Measurements from ENCODE around the gene RTTN.

DNA sequence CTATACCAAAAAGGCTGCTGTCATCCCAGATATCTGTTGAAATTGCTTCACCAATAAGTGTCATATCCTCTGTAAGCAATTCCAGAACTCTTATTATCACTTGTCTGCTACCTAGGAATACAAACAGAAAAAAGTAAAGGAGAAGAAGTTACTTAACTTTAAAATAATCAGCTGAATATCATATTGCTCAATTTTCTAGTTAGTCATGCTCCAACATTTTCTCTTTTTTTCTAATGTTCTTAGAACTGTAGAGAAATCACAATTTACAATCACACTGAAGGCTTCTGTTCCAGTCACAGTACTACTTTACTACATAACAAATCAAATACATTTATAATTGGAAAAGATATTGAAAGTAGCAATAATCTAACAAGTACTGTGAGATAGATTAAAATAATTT is 17.4 kb downstream of the RTTN start:
- TF ChIP-seq ZNF232 (CRISPR knock-in tag; IDR thresholded peaks at IDR 0.05), result no peak
- no peak for TF ChIP-seq NR3C1 (CRISPR knock-in tag; conservative IDR thresholded peaks at IDR 0.05; ENCODE audit: low read depth)
- TF ChIP-seq, protein P1, sequence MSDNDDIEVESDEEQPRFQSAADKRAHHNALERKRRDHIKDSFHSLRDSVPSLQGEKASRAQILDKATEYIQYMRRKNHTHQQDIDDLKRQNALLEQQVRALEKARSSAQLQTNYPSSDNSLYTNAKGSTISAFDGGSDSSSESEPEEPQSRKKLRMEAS (CRISPR knock-in tag; IDR thresholded peaks at IDR 0.05), result no peak
- TF ChIP-seq, protein P2, sequence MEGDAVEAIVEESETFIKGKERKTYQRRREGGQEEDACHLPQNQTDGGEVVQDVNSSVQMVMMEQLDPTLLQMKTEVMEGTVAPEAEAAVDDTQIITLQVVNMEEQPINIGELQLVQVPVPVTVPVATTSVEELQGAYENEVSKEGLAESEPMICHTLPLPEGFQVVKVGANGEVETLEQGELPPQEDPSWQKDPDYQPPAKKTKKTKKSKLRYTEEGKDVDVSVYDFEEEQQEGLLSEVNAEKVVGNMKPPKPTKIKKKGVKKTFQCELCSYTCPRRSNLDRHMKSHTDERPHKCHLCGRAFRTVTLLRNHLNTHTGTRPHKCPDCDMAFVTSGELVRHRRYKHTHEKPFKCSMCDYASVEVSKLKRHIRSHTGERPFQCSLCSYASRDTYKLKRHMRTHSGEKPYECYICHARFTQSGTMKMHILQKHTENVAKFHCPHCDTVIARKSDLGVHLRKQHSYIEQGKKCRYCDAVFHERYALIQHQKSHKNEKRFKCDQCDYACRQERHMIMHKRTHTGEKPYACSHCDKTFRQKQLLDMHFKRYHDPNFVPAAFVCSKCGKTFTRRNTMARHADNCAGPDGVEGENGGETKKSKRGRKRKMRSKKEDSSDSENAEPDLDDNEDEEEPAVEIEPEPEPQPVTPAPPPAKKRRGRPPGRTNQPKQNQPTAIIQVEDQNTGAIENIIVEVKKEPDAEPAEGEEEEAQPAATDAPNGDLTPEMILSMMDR (IDR thresholded peaks at IDR 0.05), result no peak
- TF ChIP-seq, protein P3, sequence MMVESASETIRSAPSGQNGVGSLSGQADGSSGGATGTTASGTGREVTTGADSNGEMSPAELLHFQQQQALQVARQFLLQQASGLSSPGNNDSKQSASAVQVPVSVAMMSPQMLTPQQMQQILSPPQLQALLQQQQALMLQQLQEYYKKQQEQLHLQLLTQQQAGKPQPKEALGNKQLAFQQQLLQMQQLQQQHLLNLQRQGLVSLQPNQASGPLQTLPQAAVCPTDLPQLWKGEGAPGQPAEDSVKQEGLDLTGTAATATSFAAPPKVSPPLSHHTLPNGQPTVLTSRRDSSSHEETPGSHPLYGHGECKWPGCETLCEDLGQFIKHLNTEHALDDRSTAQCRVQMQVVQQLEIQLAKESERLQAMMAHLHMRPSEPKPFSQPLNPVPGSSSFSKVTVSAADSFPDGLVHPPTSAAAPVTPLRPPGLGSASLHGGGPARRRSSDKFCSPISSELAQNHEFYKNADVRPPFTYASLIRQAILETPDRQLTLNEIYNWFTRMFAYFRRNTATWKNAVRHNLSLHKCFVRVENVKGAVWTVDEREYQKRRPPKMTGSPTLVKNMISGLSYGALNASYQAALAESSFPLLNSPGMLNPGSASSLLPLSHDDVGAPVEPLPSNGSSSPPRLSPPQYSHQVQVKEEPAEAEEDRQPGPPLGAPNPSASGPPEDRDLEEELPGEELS (CRISPR knock-in tag; IDR thresholded peaks at IDR 0.05), result no peak
- no peak for TF ChIP-seq NR2C2 (CRISPR knock-in tag; IDR thresholded peaks at IDR 0.05)
- no peak for TF ChIP-seq CREB1 (CRISPR knock-in tag; IDR thresholded peaks at IDR 0.05)
